Amniotic epithelial cell (primary cell): ENCODE measurements around the gene PTPRCAP.
"Not testable (repeated sequence)": the region's sequence is repeated elsewhere in the genome, so short reads cannot be mapped to it uniquely, and the experiment has no call there.

ENCODE experiments used
- DNase-seq: peaks from one replicate; pipeline ENCODE4 v3.0.0-alpha.2; 2010; ENCODE audit warnings: low read depth

PTPRCAP gene

DNA sequence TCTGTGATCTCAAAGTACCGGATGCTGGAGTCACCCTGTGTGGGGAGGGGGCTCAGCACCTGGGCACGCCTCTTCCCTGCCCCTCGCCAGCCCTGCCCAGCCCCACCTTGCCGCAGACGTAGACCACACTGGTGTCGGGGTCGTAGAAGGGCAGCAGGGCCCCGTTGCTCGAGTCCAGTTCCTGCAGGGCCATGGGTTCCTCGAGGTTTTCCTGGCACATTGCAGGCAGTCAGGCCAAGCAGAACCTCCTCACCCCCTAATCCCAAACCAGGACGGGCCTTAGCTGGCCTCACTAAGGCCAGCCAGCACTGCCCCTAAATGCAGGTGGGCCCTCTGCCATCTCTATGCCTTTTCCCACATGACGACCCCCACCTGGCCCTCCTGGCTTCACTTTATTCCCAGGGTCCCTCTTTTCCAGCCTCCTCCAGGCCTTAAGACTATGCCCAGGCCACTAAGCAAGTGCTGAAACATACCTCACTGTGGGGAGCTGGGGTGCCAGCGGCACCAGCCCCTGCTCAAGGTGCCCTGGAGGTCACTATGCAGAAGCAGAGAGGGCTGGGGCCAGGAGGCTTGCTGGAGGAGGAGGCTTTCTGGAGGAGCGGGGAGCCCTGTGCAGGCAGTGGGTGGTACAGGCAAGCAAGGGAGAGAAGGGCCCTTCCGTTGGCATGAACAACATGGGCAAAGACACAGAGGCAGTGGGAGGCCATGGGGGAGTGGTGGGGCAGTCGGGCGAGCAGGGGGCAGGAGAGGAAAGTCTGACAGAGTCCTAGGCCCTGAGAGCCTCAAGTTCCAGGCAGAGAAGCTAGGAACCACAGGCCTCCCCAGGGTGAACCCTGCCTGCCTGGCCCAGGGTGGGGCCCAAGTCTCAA, 3.0 kb upstream of the PTPRCAP start:
- DNase-seq, result no peak

- no peak for DNase-seq
These were observed 2.1 kb upstream of the PTPRCAP start for GRCh38 chr11:67439321-67440228.

DNA sequence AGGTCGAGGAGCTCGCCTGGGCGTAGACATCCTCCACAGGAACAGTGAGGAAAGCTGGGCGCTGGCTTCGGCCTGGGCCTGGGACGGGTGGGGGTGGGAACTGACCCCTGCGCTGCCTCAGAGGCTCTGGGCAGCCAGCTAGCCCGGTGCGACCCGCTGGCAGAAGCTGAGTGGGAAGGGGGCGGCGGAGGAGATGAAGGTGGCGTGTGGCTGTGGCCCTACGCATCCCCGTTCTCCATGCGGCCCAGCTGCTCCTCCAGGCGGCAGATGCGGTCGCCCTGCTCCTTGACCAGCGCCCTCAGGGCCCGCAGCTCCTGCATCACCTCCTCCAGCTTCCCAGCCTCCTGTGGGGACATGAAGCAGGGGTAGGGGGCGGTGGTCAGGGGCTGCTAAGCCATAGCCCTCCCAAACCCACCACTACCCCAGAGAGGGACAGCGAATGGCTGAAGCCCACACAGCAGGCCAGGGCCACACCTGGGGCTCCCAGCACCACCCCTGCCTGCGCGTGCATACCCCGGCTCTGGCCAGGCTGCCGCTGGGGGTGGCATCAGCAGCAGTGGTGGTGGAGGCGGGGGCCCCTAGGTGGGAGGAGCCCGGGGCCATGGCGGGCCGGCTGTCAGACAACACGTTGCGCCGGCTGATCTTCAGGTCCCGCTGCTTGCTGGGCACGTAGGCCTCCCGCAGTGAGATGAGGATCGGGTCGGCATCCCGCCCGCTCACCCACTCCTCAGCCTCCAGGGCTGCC, 848 bp upstream of the PTPRCAP start:
- DNase-seq, result no peak

- DNase-seq, result no peak
These were observed 301 bp upstream of the PTPRCAP start for GRCh38 chr11:67437809-67438157.

- peak; percentile 34 for DNase-seq
These were observed 912 bp downstream of the PTPRCAP start for GRCh38 chr11:67436459-67437081.

- DNase-seq, result no peak
These were observed 1.6 kb downstream of the PTPRCAP start for GRCh38 chr11:67435727-67436458.

- no peak for DNase-seq
These were observed 2.3 kb downstream of the PTPRCAP start for GRCh38 chr11:67435031-67435726.

DNA sequence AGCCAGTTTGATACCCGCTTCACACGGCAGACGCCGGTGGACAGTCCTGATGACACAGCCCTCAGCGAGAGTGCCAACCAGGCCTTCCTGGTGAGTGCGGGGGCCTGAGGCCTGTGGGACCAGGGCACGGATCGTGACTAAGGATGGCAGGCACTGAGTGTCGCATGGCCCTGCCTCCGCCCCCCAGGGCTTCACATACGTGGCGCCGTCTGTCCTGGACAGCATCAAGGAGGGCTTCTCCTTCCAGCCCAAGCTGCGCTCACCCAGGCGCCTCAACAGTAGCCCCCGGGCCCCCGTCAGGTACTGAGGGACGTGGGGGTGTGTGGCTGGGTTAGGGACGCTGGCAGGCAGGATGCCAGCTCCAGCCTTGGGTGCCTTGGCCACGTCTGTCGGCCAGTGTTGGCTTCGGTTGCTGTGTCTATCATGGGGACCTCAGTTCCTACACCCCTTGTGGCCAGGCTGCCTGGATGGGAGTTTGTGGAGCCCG, 3.0 kb downstream of the PTPRCAP start:
- no peak for DNase-seq

- DNase-seq, result no peak
These were observed 3.7 kb downstream of the PTPRCAP start for GRCh38 chr11:67433536-67434394.

GRCh38 chr11:67432655-67433349, 4.7 kb downstream of the PTPRCAP start:
- DNase-seq, result no peak

GRCh38 chr11:67431346-67432249, 5.9 kb downstream of the PTPRCAP start:
- no peak for DNase-seq

- DNase-seq, result no peak
These were observed 7.8 kb downstream of the PTPRCAP start for GRCh38 chr11:67429722-67430121.

GRCh38 chr11:67429038-67429668, 8.3 kb downstream of the PTPRCAP start:
- DNase-seq, result no peak

DNA sequence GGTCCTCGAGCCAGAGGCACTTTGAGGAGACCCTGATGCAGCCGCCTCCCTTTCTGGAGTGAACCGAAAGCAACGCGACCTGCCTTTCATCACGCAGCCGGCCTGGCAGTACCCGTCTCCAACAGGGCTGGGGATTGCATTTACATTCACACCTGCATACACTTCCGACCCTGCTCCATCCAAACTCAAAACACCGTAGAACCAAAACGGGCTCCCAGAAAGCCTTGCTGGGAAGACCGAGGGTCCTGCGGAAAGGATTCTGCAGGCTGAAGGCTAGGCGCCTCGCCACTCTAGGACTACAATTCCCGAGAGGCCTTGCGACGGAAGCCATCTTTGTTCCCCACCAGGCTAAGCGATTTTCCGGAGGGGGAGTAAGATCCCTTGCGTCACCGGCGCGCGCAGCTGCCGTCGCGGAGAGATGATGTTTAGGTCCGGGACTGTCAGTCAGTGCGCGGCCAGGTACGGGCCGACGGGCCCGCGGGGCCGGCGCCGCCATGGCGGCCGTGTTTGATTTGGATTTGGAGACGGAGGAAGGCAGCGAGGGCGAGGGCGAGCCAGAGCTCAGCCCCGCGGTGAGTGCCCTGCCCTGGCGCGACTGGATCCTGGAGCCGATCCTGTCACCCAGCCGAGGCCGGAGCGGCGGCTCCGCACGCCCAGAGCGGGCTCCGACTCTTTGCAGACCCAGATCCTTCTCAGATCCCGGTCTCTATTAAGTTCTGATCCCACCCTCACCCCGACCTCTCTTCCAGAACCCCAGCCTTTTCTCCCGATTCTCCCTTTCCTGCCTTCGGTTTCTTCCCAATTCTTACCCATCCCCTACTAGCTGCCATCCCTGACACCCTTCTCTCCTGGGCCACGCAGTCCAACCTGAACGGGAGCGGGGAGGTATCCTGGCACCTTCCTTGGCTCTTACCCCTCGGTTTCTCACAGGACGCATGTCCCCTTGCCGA, 9.2 kb downstream of the PTPRCAP start, which contains the start of gene RPS6KB2:
Gene RPS6KB2, plus strand, starts transcription at position 443 of the 950 bp plus-strand sequence. Its CDS starts 52 bp downstream, at position 495.
- peak; percentile 96 for DNase-seq

DNA sequence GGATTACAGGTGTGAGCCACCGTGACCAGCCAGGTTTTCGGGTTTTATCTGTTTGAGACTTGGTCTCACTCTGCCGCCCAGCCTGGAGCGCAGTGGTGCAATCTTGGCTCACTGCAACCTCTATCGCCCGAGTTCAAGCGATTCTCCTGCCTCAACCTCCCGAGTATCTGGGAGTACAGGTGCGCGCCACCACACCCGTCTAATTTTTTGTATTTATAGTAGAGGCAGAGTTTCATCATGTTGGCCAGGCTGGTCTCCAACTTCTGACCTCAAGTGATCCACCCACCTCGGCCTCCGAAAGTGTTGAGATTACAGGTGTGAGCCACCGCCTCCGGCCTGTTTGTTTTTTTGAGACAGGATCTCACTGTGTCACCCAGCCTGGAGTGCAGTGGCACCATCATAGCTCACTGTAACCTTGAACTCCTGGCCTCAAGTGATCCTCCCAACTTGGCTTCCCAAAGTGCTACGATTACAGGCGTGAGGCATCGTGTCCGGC, 10.1 kb downstream of the PTPRCAP start:
- DNase-seq, result not testable (repeated sequence)
